Panc1 (cell line): ENCODE results near the gene THRAP3.

Source experiments
- CTCF ChIP-seq: fragments of 450-650 bp; IDR thresholded peaks from 2 replicates; pipeline ENCODE4 v1.5.1; 2017; ENCODE audit warnings: mild to moderate bottlenecking
- POLR2AphosphoS5 ChIP-seq: IDR thresholded peaks from 2 replicates; pipeline ENCODE4 v1.6.1; 2012; ENCODE audit warnings: mild to moderate bottlenecking, low read depth, low read length, moderate library complexity
- TCF7L2 ChIP-seq: IDR thresholded peaks from 2 replicates; pipeline ENCODE4 v1.6.1; 2011; ENCODE audit warnings: mild to moderate bottlenecking, low read depth, low read length, inconsistent platforms

DNA sequence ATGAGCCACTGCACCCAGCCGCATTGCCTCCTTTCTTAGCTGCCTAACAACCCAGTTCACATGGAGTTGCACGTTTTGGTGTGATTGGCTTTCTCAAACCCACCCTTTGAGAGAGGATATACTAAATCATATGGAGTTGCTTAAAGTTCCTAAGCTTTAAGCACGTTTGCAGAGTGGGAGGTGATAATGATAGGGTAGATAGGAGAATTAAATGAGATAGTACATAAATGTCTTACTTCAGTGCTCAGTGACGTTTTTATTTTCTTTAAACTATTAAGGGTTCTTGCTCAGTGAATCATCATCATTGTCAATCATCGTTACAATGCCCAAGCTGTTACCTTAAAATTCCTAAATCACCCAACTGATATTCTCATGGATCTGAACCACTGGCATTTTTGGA is 79.0 kb downstream of the THRAP3 start:
- TF ChIP-seq CTCF (no peak), POLR2AphosphoS5 (no peak), TCF7L2 (no peak)
